ENCODE data around the gene ZDHHC11. TPM values are rescaled to one million over a fixed set of nuclear protein-coding genes. Genes with fewer than 3 reads are reported as not detected.
"Not testable (repeated sequence)": the region's sequence is repeated elsewhere in the genome, so short reads cannot be mapped to it uniquely, and the experiment has no call there.

The ZDHHC11 gene
- total RNA-seq, 1 experiment from 2014 or later = 26.0 TPM

DNA sequence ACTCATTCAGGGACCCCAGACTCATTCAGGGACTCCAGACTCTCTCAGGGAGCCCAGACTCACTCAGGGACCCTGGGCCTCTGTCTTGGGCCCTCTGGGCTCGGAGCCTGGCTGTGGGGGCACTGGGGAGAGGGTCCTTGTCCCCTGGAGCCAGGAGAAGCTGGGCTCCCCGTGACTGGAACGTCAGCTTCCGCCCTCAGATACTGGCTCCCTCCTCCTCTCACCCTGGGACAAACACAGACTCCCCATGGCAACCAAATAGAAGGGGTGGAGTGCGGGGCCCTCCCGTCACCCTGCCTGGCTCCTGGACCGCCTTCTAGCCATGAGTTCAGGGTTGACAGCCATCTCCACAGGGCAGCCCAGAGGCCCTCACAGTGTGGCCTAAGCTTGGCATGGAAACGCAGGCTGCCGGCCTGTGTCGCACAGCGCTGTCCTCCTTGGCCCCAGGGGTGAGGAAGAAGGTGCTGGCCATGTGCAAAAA, 93.9 kb downstream of the ZDHHC11 start:
- no peak for ATAC-seq
- Histone ChIP-seq H3K36me3 (ENCODE audit: low read depth, low read length) (no peaks in the 10 kb centered on the region), H3K9ac (ENCODE audit: low read length) (no peak overlapping the region), H4K20me1 (ENCODE audit: low read length) (no peaks in the 10 kb centered on the region), H3K4me3 (ENCODE audit: low read length) (no peak overlapping the region), H3K27me3 (ENCODE audit: low read length) (no peaks in the 10 kb centered on the region), H3K4me2 (ENCODE audit: low read length) (no peak overlapping the region), H3K79me2 (ENCODE audit: low read length) (no peaks in the 10 kb centered on the region), H2AFZ (ENCODE audit: low read length) (no peak overlapping the region), H3K9me2 (replicated peaks; ENCODE audit: low read length) (no peaks in the 10 kb centered on the region), H3F3A (ENCODE audit: low read length, unreplicated experiment) (no peaks in the 10 kb centered on the region), H3K9me3 (ENCODE audit: low read length) (no peaks in the 10 kb centered on the region), H3K4me1 (ENCODE audit: insufficient read depth, low read length) (peaks cover 11% of the 10 kb centered on the region), H3K27ac (ENCODE audit: low read length) (no peak overlapping the region)
- CTCF ChIA-PET = no interaction called here
- no peak for DNase-seq
- POLR2A ChIA-PET (ENCODE audit: unreplicated experiment) = no interaction called here
- intact Hi-C loops (cut with micrococcal nuclease) = no loop called here
- TF ChIP-seq, protein P1, sequence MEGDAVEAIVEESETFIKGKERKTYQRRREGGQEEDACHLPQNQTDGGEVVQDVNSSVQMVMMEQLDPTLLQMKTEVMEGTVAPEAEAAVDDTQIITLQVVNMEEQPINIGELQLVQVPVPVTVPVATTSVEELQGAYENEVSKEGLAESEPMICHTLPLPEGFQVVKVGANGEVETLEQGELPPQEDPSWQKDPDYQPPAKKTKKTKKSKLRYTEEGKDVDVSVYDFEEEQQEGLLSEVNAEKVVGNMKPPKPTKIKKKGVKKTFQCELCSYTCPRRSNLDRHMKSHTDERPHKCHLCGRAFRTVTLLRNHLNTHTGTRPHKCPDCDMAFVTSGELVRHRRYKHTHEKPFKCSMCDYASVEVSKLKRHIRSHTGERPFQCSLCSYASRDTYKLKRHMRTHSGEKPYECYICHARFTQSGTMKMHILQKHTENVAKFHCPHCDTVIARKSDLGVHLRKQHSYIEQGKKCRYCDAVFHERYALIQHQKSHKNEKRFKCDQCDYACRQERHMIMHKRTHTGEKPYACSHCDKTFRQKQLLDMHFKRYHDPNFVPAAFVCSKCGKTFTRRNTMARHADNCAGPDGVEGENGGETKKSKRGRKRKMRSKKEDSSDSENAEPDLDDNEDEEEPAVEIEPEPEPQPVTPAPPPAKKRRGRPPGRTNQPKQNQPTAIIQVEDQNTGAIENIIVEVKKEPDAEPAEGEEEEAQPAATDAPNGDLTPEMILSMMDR (conservative IDR thresholded peaks at IDR 0.05; ENCODE audit: low read depth, low read length) = no peak
- no peak for TF ChIP-seq EZH2 (IDR thresholded peaks at IDR 0.05; ENCODE audit: low read length, unreplicated experiment)
- no peak for TF ChIP-seq EZH2phosphoT487 (IDR thresholded peaks at IDR 0.05; ENCODE audit: borderline replicate concordance, low read length)
- BruUV-seq (replicated peaks) = no TSS peak

DNA sequence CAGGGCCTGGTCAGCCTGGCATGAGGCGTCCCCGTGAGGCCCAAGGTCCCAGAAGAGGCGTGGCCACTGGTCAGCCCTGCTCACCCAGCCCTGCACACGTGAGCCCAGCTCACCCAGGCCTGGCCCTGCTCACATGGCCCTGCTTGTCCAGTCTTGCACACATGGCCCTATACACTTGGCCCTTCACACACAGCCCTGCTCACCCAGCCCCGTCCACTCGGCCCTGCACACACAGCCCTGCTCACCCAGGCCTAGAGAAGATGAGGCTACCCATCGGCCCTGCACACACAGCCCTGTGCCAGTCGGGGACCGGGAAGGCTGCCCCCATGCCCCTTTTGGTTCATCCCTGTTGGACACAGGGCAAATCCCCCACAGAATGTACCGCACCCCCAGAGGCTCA, 94.6 kb downstream of the ZDHHC11 start:
- no peak for DNase-seq
- peaks cover 11% of the 10 kb centered on the region for H3K4me1 ChIP-seq (ENCODE audit: insufficient read depth, low read length)
- no peaks in the 10 kb centered on the region for H3K36me3 ChIP-seq (ENCODE audit: low read depth, low read length)
- H3K9me2 ChIP-seq (replicated peaks; ENCODE audit: low read length) = no peaks in the 10 kb centered on the region
- no peaks in the 10 kb centered on the region for H3K9me3 ChIP-seq (ENCODE audit: low read length)
- no peak overlapping the region for H3K4me3 ChIP-seq (ENCODE audit: low read length)
- ChIA-PET POLR2A (ENCODE audit: unreplicated experiment) (no interaction called here), CTCF (no interaction called here)
- intact Hi-C loops (cut with micrococcal nuclease) = no loop called here
- H4K20me1 ChIP-seq (ENCODE audit: low read length) = no peaks in the 10 kb centered on the region
- no peaks in the 10 kb centered on the region for H3K27me3 ChIP-seq (ENCODE audit: low read length)
- ATAC-seq = no peak
- no peak for TF ChIP-seq EZH2 (IDR thresholded peaks at IDR 0.05; ENCODE audit: low read length, unreplicated experiment)
- TF ChIP-seq, protein P1 (conservative IDR thresholded peaks at IDR 0.05; ENCODE audit: low read depth, low read length) = no peak
- no peak for TF ChIP-seq EZH2phosphoT487 (IDR thresholded peaks at IDR 0.05; ENCODE audit: borderline replicate concordance, low read length)
- no peaks in the 10 kb centered on the region for H3K79me2 ChIP-seq (ENCODE audit: low read length)
- H3K4me2 ChIP-seq (ENCODE audit: low read length) = no peak overlapping the region
- no TSS peak for BruUV-seq (replicated peaks)
- H3K27ac ChIP-seq (ENCODE audit: low read length) = no peak overlapping the region
- no peak overlapping the region for H2AFZ ChIP-seq (ENCODE audit: low read length)
- no peaks in the 10 kb centered on the region for H3F3A ChIP-seq (ENCODE audit: low read length, unreplicated experiment)
- H3K9ac ChIP-seq (ENCODE audit: low read length) = no peak overlapping the region

DNA sequence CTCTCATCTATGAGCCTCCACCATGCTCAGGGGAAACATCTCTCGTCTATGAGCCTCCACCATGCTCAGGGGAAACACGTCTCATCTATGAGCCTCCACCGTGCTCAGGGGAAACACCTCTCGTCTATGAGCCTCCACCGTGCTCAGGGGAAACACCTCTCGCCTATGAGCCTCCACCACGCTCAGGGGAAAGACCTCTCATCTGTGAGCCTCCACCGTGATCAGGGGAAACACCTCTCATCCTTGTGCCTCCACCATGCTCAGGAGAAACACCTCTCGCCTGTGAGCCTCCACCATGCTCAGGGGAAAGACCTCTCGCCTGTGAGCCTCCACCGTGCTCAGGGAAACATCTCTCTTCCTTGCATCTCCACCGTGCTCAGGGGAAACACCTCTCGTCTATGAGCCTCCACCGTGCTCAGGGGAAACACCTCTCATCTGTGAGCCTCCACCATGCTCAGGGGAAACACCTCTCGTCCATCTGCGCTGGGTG, 96.6 kb downstream of the ZDHHC11 start:
- CTCF ChIA-PET; ATAC-seq; H3K27ac ChIP-seq (ENCODE audit: low read length): not testable (repeated sequence)

DNA sequence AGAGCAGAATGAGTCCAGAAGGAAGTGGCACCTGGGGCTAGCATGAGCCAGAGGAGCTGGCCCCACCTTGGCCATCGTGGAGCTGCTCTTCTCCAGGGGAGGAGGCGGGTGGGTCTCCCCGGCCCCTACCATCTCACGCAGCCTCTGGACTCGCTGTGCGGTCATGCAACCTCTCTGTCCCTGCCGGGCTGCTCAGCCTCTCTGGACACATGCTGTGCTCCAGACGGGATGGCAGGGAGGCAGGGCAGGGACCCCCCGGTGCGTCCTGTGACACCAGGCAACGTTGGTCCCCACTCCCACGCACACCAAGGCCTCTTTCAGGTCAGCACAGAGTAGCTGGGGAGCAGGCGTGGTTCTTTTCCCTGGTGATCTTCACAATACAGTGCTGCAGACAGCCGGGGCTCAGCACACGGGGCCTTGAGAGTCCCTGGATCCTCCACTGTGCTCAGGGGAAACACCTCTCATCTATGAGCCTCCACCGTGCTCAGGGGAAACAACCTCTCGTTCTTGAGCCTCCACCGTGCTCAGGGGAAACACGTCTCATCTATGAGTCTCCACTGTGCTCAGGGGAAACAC, 97.1 kb downstream of the ZDHHC11 start:
- intact Hi-C loops (cut with micrococcal nuclease); H3K9me2 ChIP-seq (replicated peaks; ENCODE audit: low read length); CTCF ChIA-PET; H3K36me3 ChIP-seq (ENCODE audit: low read depth, low read length); H2AFZ ChIP-seq (ENCODE audit: low read length); H3K27me3 ChIP-seq (ENCODE audit: low read length); H3K9ac ChIP-seq (ENCODE audit: low read length); H3K4me1 ChIP-seq (ENCODE audit: insufficient read depth, low read length); H3K4me3 ChIP-seq (ENCODE audit: low read length); H3K27ac ChIP-seq (ENCODE audit: low read length); H3F3A ChIP-seq (ENCODE audit: low read length, unreplicated experiment); ATAC-seq; POLR2A ChIA-PET (ENCODE audit: unreplicated experiment); BruUV-seq (replicated peaks); DNase-seq; H3K4me2 ChIP-seq (ENCODE audit: low read length); H3K9me3 ChIP-seq (ENCODE audit: low read length); H4K20me1 ChIP-seq (ENCODE audit: low read length); H3K79me2 ChIP-seq (ENCODE audit: low read length): not testable (repeated sequence)

More for the DNA sequence above, 96.6 kb downstream of the ZDHHC11 start:
- H3K9ac ChIP-seq (ENCODE audit: low read length); H3K9me3 ChIP-seq (ENCODE audit: low read length); H2AFZ ChIP-seq (ENCODE audit: low read length); H3K4me3 ChIP-seq (ENCODE audit: low read length); POLR2A ChIA-PET (ENCODE audit: unreplicated experiment); H3K27me3 ChIP-seq (ENCODE audit: low read length); H3K4me2 ChIP-seq (ENCODE audit: low read length); H3F3A ChIP-seq (ENCODE audit: low read length, unreplicated experiment); DNase-seq; H3K4me1 ChIP-seq (ENCODE audit: insufficient read depth, low read length); BruUV-seq (replicated peaks); H3K36me3 ChIP-seq (ENCODE audit: low read depth, low read length); H3K9me2 ChIP-seq (replicated peaks; ENCODE audit: low read length); H4K20me1 ChIP-seq (ENCODE audit: low read length); intact Hi-C loops (cut with micrococcal nuclease); H3K79me2 ChIP-seq (ENCODE audit: low read length): not testable (repeated sequence)

DNA sequence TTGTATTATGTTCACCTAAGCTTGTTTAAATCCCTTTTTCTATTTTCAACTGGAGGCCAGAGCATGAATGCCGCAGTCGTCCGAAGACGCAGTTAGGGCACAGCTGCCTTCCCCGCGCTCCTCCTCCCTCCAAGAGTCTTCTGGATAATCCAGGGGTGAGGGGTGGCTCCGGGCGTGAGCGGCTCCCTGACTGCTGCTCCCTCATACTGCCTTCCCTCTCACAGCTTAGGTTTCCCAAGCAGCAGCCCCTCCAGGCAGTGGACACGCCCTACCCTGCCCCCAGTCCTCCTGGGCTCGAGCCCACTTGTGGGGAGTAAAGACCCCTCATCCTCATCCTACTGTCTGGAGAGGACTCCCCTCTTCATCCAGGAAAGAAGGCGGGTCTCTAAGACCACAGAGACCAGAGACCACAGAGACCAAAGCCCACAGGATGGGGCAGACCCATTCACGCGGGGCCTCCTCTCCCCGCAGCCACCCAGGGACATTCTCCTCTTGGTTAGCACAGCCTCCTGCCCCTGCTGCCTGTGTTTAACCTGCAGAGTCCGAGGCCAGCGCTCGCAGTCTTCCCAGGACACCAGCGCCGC, 98.2 kb downstream of the ZDHHC11 start:
- intact Hi-C loops (cut with micrococcal nuclease); ATAC-seq; POLR2A ChIA-PET (ENCODE audit: unreplicated experiment): not testable (repeated sequence)

More for the DNA sequence above, 98.2 kb downstream of the ZDHHC11 start:
- H4K20me1 ChIP-seq (ENCODE audit: low read length); H3K9me2 ChIP-seq (replicated peaks; ENCODE audit: low read length); H3K9me3 ChIP-seq (ENCODE audit: low read length); H3K4me2 ChIP-seq (ENCODE audit: low read length); BruUV-seq (replicated peaks); H3K9ac ChIP-seq (ENCODE audit: low read length); H3K4me3 ChIP-seq (ENCODE audit: low read length); H3F3A ChIP-seq (ENCODE audit: low read length, unreplicated experiment); DNase-seq; H3K36me3 ChIP-seq (ENCODE audit: low read depth, low read length); H2AFZ ChIP-seq (ENCODE audit: low read length); H3K4me1 ChIP-seq (ENCODE audit: insufficient read depth, low read length); H3K27me3 ChIP-seq (ENCODE audit: low read length); CTCF ChIA-PET; H3K27ac ChIP-seq (ENCODE audit: low read length); H3K79me2 ChIP-seq (ENCODE audit: low read length): not testable (repeated sequence)
